Stimulated activated naive CD4-positive, alpha-beta T cell treated with Interleukin-2 at 50 U/mL for 16 hours (primary cell): ENCODE measurements around the gene CTTNBP2.

Source experiments
- DNase-seq: peaks from one replicate; lab custom pipeline; 2025; lab: John Stamatoyannopoulos, UW

Gene CTTNBP2

GRCh38 chr7:117818232-117818631 is 55.0 kb downstream of the CTTNBP2 start:
- no peak for DNase-seq

- DNase-seq, result no peak
These were observed 56.5 kb downstream of the CTTNBP2 start for GRCh38 chr7:117816727-117817126.

GRCh38 chr7:117811696-117812095 is 61.5 kb downstream of the CTTNBP2 start:
- no peak for DNase-seq

GRCh38 chr7:117810642-117811512 is 62.4 kb downstream of the CTTNBP2 start:
- DNase-seq, result no peak

GRCh38 chr7:117809958-117810357 is 63.3 kb downstream of the CTTNBP2 start:
- no peak for DNase-seq

- no peak for DNase-seq
These were observed 64.1 kb downstream of the CTTNBP2 start for GRCh38 chr7:117808910-117809705.

- DNase-seq, result no peak
These were observed 64.9 kb downstream of the CTTNBP2 start for GRCh38 chr7:117808341-117808757.

- no peak for DNase-seq
These were observed 65.6 kb downstream of the CTTNBP2 start for GRCh38 chr7:117807676-117808075.

GRCh38 chr7:117806011-117806410 is 67.2 kb downstream of the CTTNBP2 start:
- DNase-seq, result no peak

GRCh38 chr7:117805241-117805640 is 68.0 kb downstream of the CTTNBP2 start:
- no peak for DNase-seq

GRCh38 chr7:117803476-117803875 is 69.8 kb downstream of the CTTNBP2 start:
- DNase-seq, result no peak

- no peak for DNase-seq
These were observed 70.6 kb downstream of the CTTNBP2 start for GRCh38 chr7:117802660-117803059.

GRCh38 chr7:117800841-117801240 is 72.4 kb downstream of the CTTNBP2 start:
- no peak for DNase-seq

GRCh38 chr7:117800406-117800805 is 72.8 kb downstream of the CTTNBP2 start:
- no peak for DNase-seq

GRCh38 chr7:117796889-117797288 is 76.4 kb downstream of the CTTNBP2 start:
- no peak for DNase-seq

GRCh38 chr7:117793976-117794375 is 79.3 kb downstream of the CTTNBP2 start:
- DNase-seq, result no peak

GRCh38 chr7:117793521-117793920 is 79.7 kb downstream of the CTTNBP2 start:
- no peak for DNase-seq

GRCh38 chr7:117791877-117792780 is 81.1 kb downstream of the CTTNBP2 start:
- no peak for DNase-seq

- DNase-seq, result no peak
These were observed 82.5 kb downstream of the CTTNBP2 start for GRCh38 chr7:117790731-117791130.

- DNase-seq, result no peak
These were observed 83.0 kb downstream of the CTTNBP2 start for GRCh38 chr7:117790251-117790650.

GRCh38 chr7:117785431-117785830 is 87.8 kb downstream of the CTTNBP2 start:
- DNase-seq, result no peak

- no peak for DNase-seq
These were observed 88.9 kb downstream of the CTTNBP2 start for GRCh38 chr7:117784315-117784714.
